HG03520 (cell line): ENCODE data around the gene RAB13.

Source experiments
- ATAC-seq: cut with Tn5 transposase; IDR thresholded peaks from one replicate; pipeline ENCODE4 v1.9.1; 2021; ENCODE audit warnings: mild to moderate bottlenecking, moderate library complexity; ENCODE audit not compliant: unreplicated experiment

Gene RAB13

DNA sequence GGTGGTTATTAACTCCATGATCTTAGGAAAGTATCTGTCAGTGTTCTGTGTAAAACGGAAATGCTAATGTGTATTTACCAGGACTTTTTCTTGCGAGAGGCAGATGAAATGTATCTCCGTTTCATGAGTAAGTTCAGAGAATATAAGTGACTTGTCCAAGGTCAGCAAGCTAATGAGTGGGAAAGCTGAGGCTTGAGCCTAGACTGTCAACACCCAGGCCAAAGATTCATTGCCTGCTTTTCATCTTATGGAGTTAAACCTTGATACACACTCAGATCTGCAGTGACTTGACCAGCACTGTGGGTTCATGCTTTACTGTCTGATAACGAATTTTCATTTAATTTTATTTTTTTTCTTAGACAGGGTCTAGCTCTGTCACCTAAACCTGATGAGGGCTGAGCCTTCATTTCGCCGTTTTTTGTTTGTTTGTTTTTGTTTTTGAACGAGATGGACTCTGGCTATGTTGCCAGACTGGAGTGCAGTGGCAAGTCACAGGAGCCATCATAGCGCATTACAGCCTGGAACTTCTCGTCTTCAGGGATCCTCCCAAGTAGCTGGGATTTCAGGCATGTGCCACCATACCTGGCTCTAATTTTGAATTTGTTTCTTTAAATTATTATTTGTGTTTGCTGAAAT is 7.7 kb downstream of the RAB13 start:
- no peak for ATAC-seq

DNA sequence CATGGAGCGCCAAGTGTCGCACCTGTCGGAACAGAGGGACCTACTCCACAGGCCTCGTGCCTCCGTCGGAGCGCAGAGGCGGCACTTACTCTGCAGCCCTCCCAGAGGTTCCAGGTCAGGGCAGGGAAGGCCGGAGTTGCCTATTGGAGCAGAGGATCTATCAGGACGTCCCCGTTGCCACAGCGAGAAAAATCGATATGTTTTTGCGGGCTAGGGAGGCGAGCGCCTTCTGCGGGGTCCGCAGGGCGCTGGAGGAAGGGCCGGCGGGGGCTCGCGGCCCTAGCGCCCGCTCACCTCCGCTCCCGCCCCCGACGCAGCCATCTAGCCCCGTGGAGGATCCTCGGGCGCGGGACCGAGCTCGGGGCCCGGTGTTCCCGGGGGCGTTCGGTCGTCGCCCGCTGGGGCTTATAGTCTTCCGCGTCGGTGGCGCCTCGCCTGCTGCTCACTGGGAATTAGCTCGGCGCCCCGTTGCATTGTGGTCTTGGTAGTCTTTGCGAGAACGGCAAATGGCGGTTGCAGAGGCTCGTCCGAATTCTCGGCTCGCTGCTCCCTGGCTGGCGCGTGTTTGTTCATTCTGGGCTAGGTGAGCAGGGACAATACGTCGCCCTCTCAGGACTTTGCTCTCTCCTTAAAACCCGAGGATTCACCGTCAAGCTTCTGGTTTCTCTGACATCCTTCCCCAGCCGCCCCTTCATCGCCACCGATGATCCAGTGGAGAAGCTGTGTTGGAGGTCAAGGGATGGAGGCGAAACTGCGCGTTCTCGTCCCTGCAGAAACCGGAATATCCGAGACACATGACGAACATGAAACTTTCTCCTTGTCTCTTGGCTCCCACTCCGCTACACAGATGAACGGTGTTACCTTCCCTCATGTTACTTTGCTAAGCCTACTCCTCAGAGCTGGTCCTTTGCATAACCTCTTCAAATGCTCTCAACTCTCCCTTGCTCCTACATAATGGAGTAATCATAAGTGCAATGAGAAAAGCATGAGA is 8.6 kb downstream of the RAB13 start, which contains the start of gene JTB:
Gene JTB (minus strand): TSS at position 425 of the 991 bp plus-strand sequence. CDS start 422 bp downstream, at position 3.
- peak; percentile 80 for ATAC-seq

DNA sequence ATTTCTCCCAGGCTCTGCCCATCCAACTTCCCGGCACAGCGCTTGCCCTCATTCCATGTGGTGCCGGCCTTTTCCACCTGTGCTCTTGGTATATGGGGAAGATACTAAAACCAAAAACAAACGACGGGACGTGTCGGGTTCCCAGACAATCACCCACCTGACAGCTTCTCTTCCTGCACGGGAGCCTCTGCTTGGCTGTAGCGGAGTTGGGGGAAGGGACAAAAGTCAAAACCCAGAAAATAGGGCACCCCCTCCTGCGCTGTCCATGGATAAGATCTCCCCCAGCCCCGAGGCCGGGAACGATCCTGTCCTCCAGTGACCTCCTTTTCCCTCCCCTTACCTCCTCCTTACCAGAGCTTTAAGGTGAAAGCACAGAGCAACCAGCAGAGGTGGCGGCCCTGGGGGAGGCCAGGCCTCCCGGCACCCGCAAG is 9.3 kb downstream of the RAB13 start:
- no peak for ATAC-seq

DNA sequence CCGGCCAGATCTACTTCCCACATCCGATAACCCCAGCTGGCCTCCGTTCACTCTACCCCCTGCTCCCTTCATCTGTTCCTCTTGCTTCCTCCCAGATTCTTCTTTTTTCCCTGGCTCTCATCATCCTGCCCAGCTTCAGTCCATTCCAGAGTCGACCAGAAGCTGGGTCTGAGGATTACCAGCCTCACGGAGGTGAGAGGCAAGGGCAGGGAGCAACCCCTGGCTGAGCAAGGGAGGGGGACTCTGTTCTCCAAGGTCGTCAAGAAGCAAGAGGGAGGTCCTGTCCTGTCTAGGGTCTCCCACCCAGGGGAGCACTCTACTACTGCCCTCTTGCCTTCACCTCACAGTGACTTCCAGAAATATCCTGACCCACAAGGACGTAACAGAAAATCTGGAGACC is 12.6 kb downstream of the RAB13 start:
- no peak for ATAC-seq

GRCh38 chr1:153973071-153973470 is 13.1 kb downstream of the RAB13 start:
- ATAC-seq = no peak

DNA sequence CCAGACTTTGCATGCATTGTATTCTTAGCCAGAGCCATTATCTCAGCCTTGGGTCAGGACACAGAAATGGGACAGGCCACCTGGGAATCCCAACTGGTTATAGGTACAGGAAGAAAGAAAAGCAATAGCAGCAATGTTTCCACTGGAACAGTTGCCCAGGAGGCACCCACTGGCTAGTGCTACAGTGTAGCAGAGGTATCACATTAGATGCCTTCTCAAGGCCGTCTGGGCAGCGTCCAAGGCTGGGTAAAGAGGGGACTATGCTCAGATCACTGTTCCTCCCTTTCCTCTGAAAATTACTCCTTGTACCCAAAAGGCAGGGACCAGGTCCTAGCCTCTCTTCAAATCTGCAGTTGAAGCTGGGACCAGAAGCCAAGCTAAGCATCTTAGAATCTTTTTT is 15.8 kb downstream of the RAB13 start:
- ATAC-seq = no peak

GRCh38 chr1:153968972-153969371 is 17.2 kb downstream of the RAB13 start:
- no peak for ATAC-seq

DNA sequence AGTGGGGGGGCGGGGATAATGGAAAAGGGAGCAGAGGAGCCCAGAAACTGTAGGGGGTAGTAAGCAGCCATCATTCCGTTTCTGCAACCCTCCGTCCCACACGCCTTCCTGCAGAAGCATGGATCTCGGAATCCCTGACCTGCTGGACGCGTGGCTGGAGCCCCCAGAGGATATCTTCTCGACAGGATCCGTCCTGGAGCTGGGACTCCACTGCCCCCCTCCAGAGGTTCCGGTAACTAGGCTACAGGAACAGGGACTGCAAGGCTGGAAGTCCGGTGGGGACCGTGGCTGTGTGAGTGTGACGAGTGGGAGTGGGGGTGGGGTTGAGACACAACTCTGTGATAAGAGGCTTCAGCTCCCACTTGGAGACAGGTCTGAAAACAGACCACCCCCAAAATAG is 17.7 kb downstream of the RAB13 start:
- ATAC-seq = no peak

DNA sequence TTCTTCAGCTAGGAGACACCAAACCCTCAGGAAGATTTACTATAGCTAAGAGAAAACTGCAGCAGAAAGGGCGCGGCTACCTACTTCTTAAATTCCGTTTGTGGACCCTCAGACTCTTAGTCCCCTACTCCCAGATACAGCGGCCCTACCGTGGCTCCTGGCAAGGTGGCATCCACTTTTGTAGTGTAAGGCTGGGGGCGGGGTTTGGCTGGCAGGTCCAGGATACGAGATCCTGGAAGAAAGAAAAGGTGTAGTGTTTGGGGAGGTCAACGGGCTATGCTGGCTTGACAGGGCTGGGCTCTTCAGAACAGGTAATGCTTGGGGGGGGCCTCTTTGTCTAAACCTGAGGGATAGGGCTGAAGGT is 18.2 kb downstream of the RAB13 start:
- no peak for ATAC-seq

- ATAC-seq = peak; percentile 55
These were observed 18.8 kb downstream of the RAB13 start, which contains the start of gene CREB3L4 for GRCh38 chr1:153967107-153967999. CREB3L4 (plus strand) TSS chr1:153967902; CDS start chr1:153968526, 624 bp downstream.

- no peak for ATAC-seq
These were observed 22.2 kb downstream of the RAB13 start for GRCh38 chr1:153963850-153964331.

DNA sequence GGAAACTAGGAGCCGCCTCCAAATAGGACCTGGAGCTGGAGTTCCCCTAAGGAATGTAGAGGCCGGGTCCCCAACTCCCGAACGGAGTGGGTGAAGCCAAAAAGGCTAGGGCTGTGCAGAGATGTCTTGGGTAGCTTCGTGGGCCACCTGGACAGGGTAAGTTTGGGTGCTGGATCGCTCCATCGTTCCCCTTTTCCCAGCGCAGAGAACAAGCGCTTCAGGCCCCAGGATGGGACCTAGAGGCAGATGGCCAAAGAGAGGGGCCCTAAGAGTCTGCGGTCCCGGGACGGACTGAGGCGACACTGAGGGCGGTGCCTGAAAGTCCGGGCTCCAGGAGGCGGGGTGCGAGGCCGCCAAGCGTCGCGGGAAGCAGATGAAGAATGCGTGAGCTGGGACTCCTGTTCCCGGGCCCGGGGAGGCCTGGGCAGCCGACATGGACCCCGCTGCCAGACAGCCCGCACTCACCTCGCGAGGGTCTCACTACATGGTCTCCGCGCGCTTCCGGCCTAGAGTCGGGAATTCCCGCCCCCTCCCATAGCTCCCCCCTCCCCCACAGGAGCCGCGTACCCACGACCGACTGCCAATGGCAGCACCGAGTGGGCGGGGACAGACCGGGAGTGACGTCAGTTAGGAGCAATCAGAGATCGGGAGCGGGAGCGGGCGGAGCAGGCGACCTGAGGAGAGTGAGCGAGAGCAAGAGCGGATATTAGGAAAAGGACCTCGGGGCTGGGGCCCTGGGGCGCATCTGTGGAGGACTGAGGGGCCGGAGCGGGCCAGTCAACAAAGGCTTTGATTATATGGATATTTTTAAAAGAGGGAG is 22.9 kb downstream of the RAB13 start, which contains the start of gene SLC39A1:
Gene SLC39A1 (minus strand): TSS at position 508 of the 820 bp plus-strand sequence. CDS start 822 bp downstream, outside the sequence.
- ATAC-seq = peak; percentile 36

DNA sequence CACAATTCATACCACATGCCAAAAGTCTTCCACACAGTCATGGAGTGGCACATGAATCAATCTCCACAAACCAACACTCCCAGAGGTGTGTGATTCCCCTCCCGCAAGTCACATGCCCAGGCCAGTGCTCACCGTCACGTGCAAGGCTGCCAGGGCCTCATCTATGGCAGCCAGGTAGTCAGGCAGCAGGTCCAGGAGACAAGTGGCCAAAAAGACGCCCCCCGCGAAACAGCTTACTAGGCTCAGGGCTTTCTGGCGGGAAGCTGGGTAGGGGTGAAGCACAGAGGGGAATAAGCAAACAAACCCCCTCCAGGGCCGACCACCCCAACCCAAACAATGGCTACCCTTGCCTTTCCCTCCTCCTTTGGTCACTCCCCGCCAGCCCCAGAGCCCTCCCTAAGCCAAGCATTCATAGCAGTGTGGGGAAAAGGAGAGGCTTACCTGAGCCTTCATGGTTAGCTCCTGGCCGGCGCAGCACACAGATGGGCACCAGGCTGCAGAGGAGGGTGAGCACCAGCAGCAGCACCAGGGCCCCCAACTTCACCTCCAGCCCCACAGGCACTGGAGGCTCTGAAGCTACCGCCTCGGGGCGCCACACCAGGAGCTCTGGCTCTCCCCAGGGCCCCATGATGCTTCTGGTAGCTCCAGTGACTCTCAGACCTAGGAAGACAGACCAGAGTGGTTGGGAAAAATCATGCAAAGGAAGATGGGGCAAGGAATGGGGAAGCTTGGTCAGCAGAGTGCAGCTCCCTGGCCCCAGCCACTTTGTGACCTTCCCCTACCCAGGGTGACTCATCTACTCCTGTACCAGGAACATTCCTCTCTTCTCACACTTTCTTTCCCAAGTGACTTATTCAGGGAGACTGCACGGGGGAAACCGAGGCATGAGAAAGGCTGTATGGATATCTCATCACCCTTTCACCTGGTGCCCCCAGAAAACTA is 23.8 kb downstream of the RAB13 start:
- ATAC-seq = no peak

- ATAC-seq = no peak
These were observed 24.7 kb downstream of the RAB13 start for GRCh38 chr1:153961421-153961820.

GRCh38 chr1:153960206-153960605 is 25.9 kb downstream of the RAB13 start:
- no peak for ATAC-seq

DNA sequence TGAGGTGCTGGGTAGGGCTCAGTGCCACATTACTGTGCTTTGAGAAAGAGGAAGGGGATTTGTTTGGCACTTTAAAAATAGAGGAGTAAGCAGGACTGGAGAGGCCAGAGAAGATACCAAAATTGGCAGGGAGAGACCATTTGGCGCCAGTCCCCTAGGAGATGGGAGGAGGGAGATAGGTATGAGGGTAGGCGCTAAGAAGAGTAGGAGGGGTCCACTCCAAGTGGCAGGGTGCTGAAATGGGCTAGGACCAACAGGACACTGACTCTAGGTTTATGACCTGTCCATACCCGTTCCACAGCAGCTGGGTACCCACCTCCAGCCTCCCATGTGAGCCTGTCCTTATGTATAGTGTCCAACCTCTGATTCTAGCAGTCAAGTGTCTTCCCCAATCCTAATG is 26.7 kb downstream of the RAB13 start:
- no peak for ATAC-seq

GRCh38 chr1:153958961-153959260 is 27.2 kb downstream of the RAB13 start:
- ATAC-seq = no peak

DNA sequence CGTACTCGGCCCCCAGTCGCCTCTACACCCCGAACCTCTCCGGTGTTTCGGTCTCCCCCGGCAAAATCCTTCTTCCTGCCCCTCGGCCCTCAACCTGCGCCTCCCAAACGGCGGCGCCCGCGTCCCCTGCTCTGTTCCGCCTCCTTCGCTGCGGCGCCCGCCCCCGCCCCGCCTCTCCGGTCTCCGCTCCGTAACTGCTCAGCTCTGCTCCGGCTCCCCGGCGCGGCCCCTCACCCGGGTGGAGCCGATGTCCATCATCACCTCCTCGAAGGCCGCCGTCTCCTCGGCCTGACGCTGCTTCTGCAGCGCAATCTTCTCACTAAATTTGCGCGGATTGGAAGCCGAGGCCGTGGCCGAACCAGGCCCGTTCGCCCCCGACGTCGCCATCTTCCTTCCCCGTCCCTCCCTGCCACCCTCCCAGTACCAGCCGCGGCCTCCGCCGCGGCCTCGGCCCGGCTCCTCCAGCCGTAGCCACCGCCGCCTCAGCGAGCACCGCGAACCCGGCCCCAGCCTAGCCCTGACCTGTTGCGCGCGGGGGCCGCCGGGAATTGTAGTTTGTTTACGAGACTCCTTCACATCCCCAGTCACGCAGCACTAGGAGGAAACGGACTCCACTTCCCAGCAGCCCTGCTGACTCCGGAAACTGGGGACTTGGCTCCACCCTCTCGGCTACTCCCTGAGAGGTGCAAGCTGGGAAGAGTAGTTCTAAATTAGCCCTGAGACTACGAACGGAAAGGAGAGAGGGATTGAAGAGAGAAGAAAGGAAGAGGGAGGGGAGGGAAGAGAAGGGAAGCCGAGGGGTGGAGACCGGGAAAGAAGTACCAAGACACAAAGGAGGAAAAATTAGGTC is 27.8 kb downstream of the RAB13 start, which contains the start of gene CRTC2:
Gene CRTC2 (minus strand): TSS at position 502 of the 850 bp plus-strand sequence. CDS start 115 bp downstream, at position 387.
- ATAC-seq = peak; percentile 79
